Measurements from ENCODE around the gene FAM3D. TPM values are rescaled to one million over a fixed set of nuclear protein-coding genes. Genes with fewer than 3 reads are reported as not detected.

The FAM3D gene
- total and polyA plus RNA-seq, 10 of the 15 experiments (the other 5 are each of a cell fraction or from before 2014, with no cell fraction given): 0.04 to 0.07 TPM; not detected in 8

- POLR2A ChIA-PET: no interaction called here
- Histone ChIP-seq H3K27me3 (replicated peaks in 1 of 2; ENCODE audit: control insufficient read depth in 2 of 2, insufficient read depth in 2 of 2, low read length in 1 of 2) (no peaks in the 10 kb centered on the region), H4K20me1 (ENCODE audit: control insufficient read depth, insufficient read depth) (no peaks in the 10 kb centered on the region), H3K4me2 (ENCODE audit: control insufficient read depth, insufficient read depth) (no peak overlapping the region), H3K4me3 (no peak overlapping the region), H3K36me3 (ENCODE audit: control insufficient read depth in 2 of 2, insufficient read depth in 2 of 2, low read length in 1 of 2) (no peaks in the 10 kb centered on the region), H3K4me1 (ENCODE audit: control insufficient read depth, insufficient read depth, low read length) (no peaks in the 10 kb centered on the region), H3K9me3 (replicated peaks; ENCODE audit: control insufficient read depth, insufficient read depth, low read length) (no peaks in the 10 kb centered on the region; the same call in 2 of the 3 replicates), H3K79me2 (ENCODE audit: control insufficient read depth, insufficient read depth, low read length) (no peaks in the 10 kb centered on the region), H3K9ac (ENCODE audit: control insufficient read depth, insufficient read depth, low read length) (no peak overlapping the region), H2AFZ (ENCODE audit: control insufficient read depth, low read depth, low read length) (no peak overlapping the region), H3K27ac (ENCODE audit: control insufficient read depth, insufficient read depth) (no peak overlapping the region)
- in situ Hi-C loops (cut with MboI): no loop called here
- intact Hi-C loops (cut with micrococcal nuclease; ENCODE audit: unreplicated experiment): loop anchor here (10.0 kb wide), 1 partner anchor 177 kb away; no protein-coding TSS in a partner anchor
- SMC1A ChIA-PET (ENCODE audit: uncharacterized antibody, unreplicated experiment): no interaction called here
- WGBS (ENCODE audit: insufficient coverage, insufficient replicate concordance, low lambda C conversion rate, missing lambda C conversion rate): 10% methylated on average over 3 of the region's 3 CpGs
- no TSS peak for BruUV-seq (replicated peaks)
- FAIRE-seq: no peak
- DNase-seq (ENCODE audit: low read depth, low spot score): no peak
- RAD21 ChIA-PET (ENCODE audit: unreplicated experiment): no interaction called here
- ATAC-seq: no peak
- TF ChIP-seq POLR2AphosphoS5 (IDR thresholded peaks at IDR 0.05; ENCODE audit: low read length): no peak
- TF ChIP-seq MLLT1 (IDR thresholded peaks at IDR 0.05): 0 out of 2 replicates have a peak, but pooled peaks have one; percentile 24
- TF ChIP-seq SPI1 (IDR thresholded peaks at IDR 0.05; ENCODE audit: borderline replicate concordance, insufficient read depth, low read depth, low read length): no peak
- TF ChIP-seq SRF (IDR thresholded peaks at IDR 0.05; ENCODE audit: low read depth in 2 of 2, low read length in 2 of 2): 0 out of 4 replicates have a peak, but pooled peaks of 1 of the 2 experiments have one; percentile 32
- TF ChIP-seq PBX3 (IDR thresholded peaks at IDR 0.05; ENCODE audit: insufficient replicate concordance, low read depth, low read length): no peak
- TF ChIP-seq BCL11A (IDR thresholded peaks at IDR 0.05; ENCODE audit: low read depth, low read length): no peak
- TF ChIP-seq TAF1 (IDR thresholded peaks at IDR 0.05; ENCODE audit: borderline replicate concordance, low read depth, low read length): no peak
- no peak for TF ChIP-seq RELA (IDR thresholded peaks at IDR 0.05; ENCODE audit: borderline replicate concordance, partially characterized antibody)
- TF ChIP-seq BHLHE40 (IDR thresholded peaks at IDR 0.05; ENCODE audit: borderline replicate concordance in 1 of 2, low read depth in 2 of 2, low read length in 1 of 2): no peak
- CTCF ChIA-PET: interaction anchor here (1.2 kb wide), 1 partner anchor 81 kb away, joined by 3 read pairs; no protein-coding TSS in a partner anchor
Observed at GRCh38 chr3:58647381-58648141, 19.0 kb downstream of the FAM3D start.
